Tibial nerve (tissue), 4 donors: ENCODE measurements around the gene CIAO2B.

Experiments used
- CTCF ChIP-seq, 5 experiments: fragments of 200-600 bp in 3 of 5; fragments of 450-650 bp in 2 of 5; sonication (generic) in 3 of 5; IDR thresholded peaks; one replicate each; pipeline ENCODE4 v1.5.1; 2016 to 2019; ENCODE audit warnings: antibody characterized with exemption in 5 of 5, mild to moderate bottlenecking in 3 of 5, moderate library complexity in 2 of 5
- EP300 ChIP-seq, 2 donors: sonication (generic); formaldehyde crosslinking; IDR thresholded peaks; one replicate each; pipeline ENCODE4 v1.6.1; 2017; ENCODE audit warnings: antibody characterized with exemption in 2 of 2, mild to moderate bottlenecking in 1 of 2
- POLR2A ChIP-seq, 2 donors: fragments of 450-650 bp; IDR thresholded peaks; one replicate each; pipeline ENCODE4 v1.6.1; 2017; ENCODE audit warnings: antibody characterized with exemption in 2 of 2, mild to moderate bottlenecking in 2 of 2, moderate library complexity in 2 of 2

GRCh38 chr16:66924527-66925321 lies 9.5 kb downstream of the CIAO2B start:
- peak in 4 of 5 experiments; percentile 24 to 65 (median 46) for TF ChIP-seq CTCF (IDR thresholded peaks at IDR 0.05)
- peak in 1 of 2 donors; percentile 16 for TF ChIP-seq POLR2A (IDR thresholded peaks at IDR 0.05)
- TF ChIP-seq EP300 (IDR thresholded peaks at IDR 0.05) = no peak
